SU-DHL-6 (cell line): ENCODE data around the gene SCN2B.

Experiments used
- CTCF ChIP-seq: fragments of 200-600 bp; sonication (generic); IDR thresholded peaks from one replicate; pipeline ENCODE4 v1.5.1; 2017; ENCODE audit warnings: antibody characterized with exemption, mild to moderate bottlenecking, low read length, moderate library complexity; ENCODE audit not compliant: insufficient read depth, poor library complexity, severe bottlenecking
- EZH2phosphoT487 ChIP-seq: fragments of 200-600 bp; sonication (generic), shearing (Covaris generic); conservative IDR thresholded peaks from 2 replicates; pipeline ENCODE4 v1.6.1; 2018; ENCODE audit warnings: mild to moderate bottlenecking, antibody characterized with exemption, low read length, moderate library complexity, mixed read lengths

GRCh38 chr11:118166641-118167040, 9.8 kb downstream of the SCN2B start:
- TF ChIP-seq CTCF (no peak), EZH2phosphoT487 (no peak)
